Mesendoderm (in vitro differentiated cells): ENCODE measurements around the gene CACTIN.
A peak's percentile ranks its signal among the peaks of the same experiment; 100 is the strongest.

Experiments
- DNase-seq: peaks from one replicate; pipeline ENCODE4 v3.0.0; 2013
- H2AK5ac ChIP-seq: 2 replicates; pipeline ENCODE4 v1.6.1; 2013; ENCODE audit warnings: low read length, inconsistent platforms
- H2BK120ac ChIP-seq: 2 replicates; pipeline ENCODE4 v1.6.1; 2013; ENCODE audit warnings: low read depth, mild to moderate bottlenecking, low read length, moderate library complexity, mixed read lengths
- H2BK15ac ChIP-seq: replicated peaks from 2 replicates; pipeline ENCODE4 v1.6.1; 2013; ENCODE audit warnings: low read depth, mild to moderate bottlenecking, moderate library complexity
- H2BK5ac ChIP-seq: 2 replicates; pipeline ENCODE4 v1.6.1; 2013; ENCODE audit warnings: low read length, inconsistent platforms
- H3K18ac ChIP-seq: 2 replicates; pipeline ENCODE4 v1.6.1; 2013; ENCODE audit warnings: mild to moderate bottlenecking, low read length, mixed read lengths
- H3K23ac ChIP-seq: one replicate; pipeline ENCODE4 v1.6.1; 2013; ENCODE audit warnings: low read length
- H3K27ac ChIP-seq: 2 replicates; pipeline ENCODE4 v1.5.1; 2013; ENCODE audit warnings: low read depth, mild to moderate bottlenecking, inconsistent platforms, low read length, moderate library complexity
- H3K27me3 ChIP-seq: 2 replicates; pipeline ENCODE4 v1.6.1; 2013; ENCODE audit warnings: low read length, control low read depth, mild to moderate bottlenecking, inconsistent platforms; ENCODE audit not compliant: insufficient read depth, poor library complexity
- H3K36me3 ChIP-seq: 2 replicates; pipeline ENCODE4 v1.6.1; 2013; ENCODE audit warnings: low read length, inconsistent platforms; ENCODE audit not compliant: control insufficient read depth, insufficient read depth
- H3K4ac ChIP-seq: one replicate; pipeline ENCODE4 v1.6.1; 2013; ENCODE audit warnings: low read depth, mild to moderate bottlenecking, low read length, moderate library complexity
- H3K4me1 ChIP-seq: 2 replicates; pipeline ENCODE4 v1.6.1; 2013; ENCODE audit warnings: low read depth, low read length, inconsistent platforms; ENCODE audit not compliant: control insufficient read depth
- H3K4me2 ChIP-seq: 2 replicates; pipeline ENCODE4 v1.6.1; 2013; ENCODE audit warnings: low read length
- H3K4me3 ChIP-seq: 2 replicates; pipeline ENCODE4 v1.5.1; 2013; ENCODE audit warnings: mild to moderate bottlenecking, low read length
- H3K56ac ChIP-seq: one replicate; pipeline ENCODE4 v1.6.1; 2013; ENCODE audit warnings: low read length
- H3K79me1 ChIP-seq: 2 replicates; pipeline ENCODE4 v1.6.1; 2013; ENCODE audit warnings: low read length, inconsistent platforms
- H3K79me2 ChIP-seq: 2 replicates; pipeline ENCODE4 v1.6.1; 2013; ENCODE audit warnings: mild to moderate bottlenecking, low read length; ENCODE audit not compliant: control insufficient read depth, insufficient read depth
- H3K9ac ChIP-seq: 2 replicates; pipeline ENCODE4 v1.6.1; 2013; ENCODE audit warnings: low read length, inconsistent platforms
- H4K5ac ChIP-seq: one replicate; pipeline ENCODE4 v1.6.1; 2013; ENCODE audit warnings: low read length
- H4K8ac ChIP-seq: one replicate; pipeline ENCODE4 v1.6.1; 2013; ENCODE audit warnings: low read depth, mild to moderate bottlenecking, control low read depth, low read length, moderate library complexity
- WGBS: extraction: QIAGEN DNeasy Blood & Tissue Kit; methylation state at CpG from one replicate; pipeline ENCODE4 v1.1.7; 2013; ENCODE audit warnings: low lambda C conversion rate, missing lambda C conversion rate; ENCODE audit not compliant: insufficient coverage; ENCODE audit errors: extremely low coverage; 5-methylcytosine and 5-hydroxymethylcytosine counted together

The CACTIN gene

DNA sequence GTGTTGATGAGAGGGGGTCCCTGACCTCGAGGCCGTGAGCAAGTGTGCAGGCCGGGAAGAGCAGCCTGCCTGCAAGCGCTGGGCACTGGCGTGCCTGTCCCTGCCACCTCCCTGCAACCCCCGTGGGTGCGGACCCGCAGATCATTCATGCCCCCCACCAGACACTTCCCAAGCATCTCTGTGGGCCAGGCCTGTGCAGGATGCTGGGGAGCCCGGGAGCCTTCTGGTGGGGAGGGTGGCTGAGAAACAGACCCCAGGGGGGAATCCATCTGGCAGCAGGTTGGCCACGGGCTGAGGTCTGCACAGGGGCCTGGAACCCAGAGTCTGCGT, 18.4 kb upstream of the CACTIN start:
- Histone ChIP-seq H3K27ac (no peak overlapping the region), H3K9ac (no peak overlapping the region), H2BK120ac (no peak overlapping the region), H2BK5ac (no peak overlapping the region), H3K4me1 (no peaks in the 10 kb centered on the region), H3K79me2 (no peaks in the 10 kb centered on the region), H3K27me3 (no peaks in the 10 kb centered on the region), H3K56ac (no peak overlapping the region), H2BK15ac (no peak overlapping the region), H3K36me3 (no peaks in the 10 kb centered on the region), H3K18ac (no peak overlapping the region), H3K4me3 (no peak overlapping the region), H4K8ac (no peak overlapping the region), H3K79me1 (no peaks in the 10 kb centered on the region), H3K4me2 (no peak overlapping the region), H4K5ac (no peak overlapping the region), H2AK5ac (no peak overlapping the region), H3K4ac (no peak overlapping the region), H3K23ac (no peak overlapping the region)
- DNase-seq, result no peak
- WGBS, result no CpG with 5 or more reads among the region's 11 CpGs

DNA sequence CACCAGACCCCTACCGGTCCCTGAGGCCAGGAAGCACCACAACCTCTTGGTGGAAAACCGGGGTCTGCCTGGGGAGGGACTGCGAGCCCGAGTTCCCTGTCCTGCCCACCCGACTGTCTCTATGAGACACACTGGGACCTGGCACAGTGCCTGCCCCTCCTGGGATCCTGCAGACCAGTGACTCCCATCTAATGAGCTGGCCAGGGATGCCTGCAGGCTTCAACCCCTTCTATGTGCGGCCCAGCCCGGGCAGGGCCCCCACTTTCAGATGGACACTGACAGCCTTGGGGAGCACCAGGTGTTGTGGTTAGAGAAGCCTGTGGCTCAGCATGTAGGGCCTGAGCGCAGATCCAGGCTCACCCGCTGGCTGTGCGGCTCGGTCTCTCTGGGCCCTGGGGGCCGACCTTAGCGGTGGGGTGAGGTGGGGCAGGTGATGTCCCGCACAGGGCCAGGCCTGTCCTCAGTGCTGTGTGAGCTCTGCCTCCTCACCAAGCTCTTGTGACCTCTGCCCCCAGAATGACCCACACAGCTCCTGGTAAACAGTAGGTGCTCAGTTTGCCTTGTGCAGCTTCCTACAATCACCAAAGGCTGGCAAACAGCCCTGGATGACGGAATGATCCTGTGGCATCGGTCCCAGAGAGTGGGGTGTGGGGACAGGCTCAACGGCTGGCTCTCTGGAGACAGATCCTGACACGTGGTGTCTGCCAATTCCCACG, 17.9 kb upstream of the CACTIN start:
- Histone ChIP-seq H3K36me3 (peaks cover 1% of the 10 kb centered on the region), H3K56ac (no peak overlapping the region), H2AK5ac (no peak overlapping the region), H4K5ac (no peak overlapping the region), H3K4me3 (no peak overlapping the region), H3K23ac (no peak overlapping the region), H3K27ac (no peak overlapping the region), H2BK120ac (no peak overlapping the region), H3K4me1 (no peaks in the 10 kb centered on the region), H2BK5ac (no peak overlapping the region), H2BK15ac (no peak overlapping the region), H4K8ac (no peak overlapping the region), H3K79me1 (no peaks in the 10 kb centered on the region), H3K27me3 (no peaks in the 10 kb centered on the region), H3K4me2 (no peak overlapping the region), H3K4ac (no peak overlapping the region), H3K79me2 (no peaks in the 10 kb centered on the region), H3K9ac (no peak overlapping the region), H3K18ac (no peak overlapping the region)
- WGBS, result no CpG with 5 or more reads among the region's 19 CpGs
- no peak for DNase-seq

DNA sequence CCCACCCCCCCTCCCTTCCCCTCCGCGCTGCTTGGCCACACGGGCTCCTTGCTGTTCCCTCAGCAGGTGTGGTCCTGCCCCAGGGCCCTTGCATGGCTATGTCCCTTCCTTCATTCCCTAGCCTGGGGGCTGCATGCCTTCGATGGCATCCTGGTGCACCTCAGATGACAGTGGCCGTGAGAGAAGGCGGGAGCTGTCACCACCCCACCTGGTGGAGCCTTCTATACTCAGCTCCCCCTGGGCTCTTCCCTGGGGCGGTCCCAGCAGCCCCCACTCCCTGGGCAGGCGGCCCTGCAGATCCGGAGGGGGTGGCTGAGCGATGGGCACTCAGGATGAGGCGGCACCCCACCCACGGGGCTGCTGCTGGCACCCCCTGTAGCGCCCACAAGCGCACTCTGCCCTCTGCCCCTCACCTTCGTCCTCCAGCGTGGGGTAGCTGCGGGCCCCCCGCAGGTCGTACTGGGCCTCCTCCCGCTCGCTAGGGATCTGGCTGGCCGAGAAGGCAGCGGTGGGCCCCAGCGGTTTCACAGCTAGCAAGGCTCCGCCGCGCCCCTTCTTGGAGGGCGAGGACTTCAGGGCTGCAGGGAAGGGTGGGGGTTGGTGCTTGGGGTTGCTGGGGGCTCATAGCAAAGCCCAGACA, 17.2 kb upstream of the CACTIN start:
- H3K4ac ChIP-seq, result no peak overlapping the region
- H4K5ac ChIP-seq, result no peak overlapping the region
- no peaks in the 10 kb centered on the region for H3K27me3 ChIP-seq
- H3K27ac ChIP-seq, result no peak overlapping the region
- no peak overlapping the region for H2BK120ac ChIP-seq
- no peak overlapping the region for H3K4me3 ChIP-seq
- H3K4me1 ChIP-seq, result no peaks in the 10 kb centered on the region
- H2BK5ac ChIP-seq, result no peak overlapping the region
- H3K4me2 ChIP-seq, result no peak overlapping the region
- no peak overlapping the region for H3K23ac ChIP-seq
- no peak overlapping the region for H4K8ac ChIP-seq
- no peak overlapping the region for H3K56ac ChIP-seq
- no CpG with 5 or more reads among the region's 28 CpGs for WGBS
- H3K18ac ChIP-seq, result no peak overlapping the region
- no peak overlapping the region for H2BK15ac ChIP-seq
- H3K9ac ChIP-seq, result no peak overlapping the region
- H3K36me3 ChIP-seq, result peaks cover 1% of the 10 kb centered on the region
- no peak overlapping the region for H2AK5ac ChIP-seq
- no peaks in the 10 kb centered on the region for H3K79me2 ChIP-seq
- peak; percentile 33 for DNase-seq
- no peaks in the 10 kb centered on the region for H3K79me1 ChIP-seq

DNA sequence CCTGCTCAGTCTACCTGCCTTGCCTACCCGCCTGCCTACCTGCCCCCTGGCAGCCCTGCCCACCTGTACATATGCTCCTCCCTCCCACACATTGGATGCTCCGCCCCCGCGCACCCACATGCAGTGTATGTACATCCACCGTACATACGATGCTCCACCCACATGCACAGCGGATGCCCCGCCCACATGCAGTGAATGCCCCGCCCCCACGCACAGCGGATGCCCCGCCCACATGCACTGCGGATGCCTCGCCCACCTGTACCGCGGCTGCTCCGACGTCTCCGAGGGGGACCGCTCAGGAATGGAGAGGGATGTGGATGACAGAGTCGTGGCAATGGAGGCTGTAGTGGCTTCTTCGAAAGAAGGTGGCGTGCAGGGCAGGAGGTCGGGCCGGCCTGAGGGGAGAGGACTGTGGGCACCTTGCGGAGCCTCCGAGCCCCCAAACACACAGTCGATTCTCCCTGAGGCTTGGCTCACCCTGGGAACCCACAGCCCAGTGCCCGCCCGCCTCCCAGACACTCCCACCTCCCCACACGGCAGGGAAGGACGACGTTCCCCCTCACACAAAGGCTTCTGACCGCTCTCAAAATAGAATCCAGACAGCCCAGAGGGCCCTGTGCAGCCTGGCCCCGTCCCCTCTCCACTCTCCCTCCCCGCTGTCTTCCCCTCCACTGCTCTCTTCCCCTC, 16.5 kb upstream of the CACTIN start:
- WGBS, result no CpG with 5 or more reads among the region's 36 CpGs
- Histone ChIP-seq H2AK5ac (no peak overlapping the region), H2BK5ac (no peak overlapping the region), H3K4ac (no peak overlapping the region), H3K79me1 (no peaks in the 10 kb centered on the region), H4K5ac (no peak overlapping the region), H2BK15ac (no peak overlapping the region), H3K4me2 (no peak overlapping the region), H2BK120ac (no peak overlapping the region), H3K4me3 (no peak overlapping the region), H3K79me2 (no peaks in the 10 kb centered on the region), H3K36me3 (peaks cover 1% of the 10 kb centered on the region), H3K23ac (no peak overlapping the region), H3K18ac (no peak overlapping the region), H3K9ac (no peak overlapping the region), H3K4me1 (no peaks in the 10 kb centered on the region), H3K27me3 (no peaks in the 10 kb centered on the region), H3K27ac (no peak overlapping the region), H3K56ac (no peak overlapping the region), H4K8ac (no peak overlapping the region)
- DNase-seq, result peak; percentile 17

DNA sequence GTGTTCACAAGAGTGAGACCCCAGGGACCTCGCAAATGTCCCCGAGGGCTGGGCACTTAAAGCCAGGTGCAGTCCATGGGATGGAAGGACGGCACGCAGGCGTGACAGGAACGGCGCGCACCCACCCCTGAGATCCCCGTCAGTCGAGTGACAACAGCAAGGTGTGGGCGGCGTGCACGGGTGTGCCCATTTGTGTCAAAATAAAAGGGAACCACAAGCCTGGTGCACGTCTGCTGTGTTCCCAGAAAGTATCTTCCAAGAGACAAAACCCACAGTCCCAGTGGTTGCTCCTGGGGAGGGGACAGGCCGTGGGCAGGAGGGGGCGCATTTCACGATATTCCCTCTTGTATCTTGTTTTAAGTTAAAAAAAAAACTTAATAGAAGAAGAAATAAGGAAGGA, 15.7 kb upstream of the CACTIN start:
- no peak overlapping the region for H3K4me2 ChIP-seq
- no peak overlapping the region for H4K8ac ChIP-seq
- DNase-seq, result no peak
- H2BK5ac ChIP-seq, result no peak overlapping the region
- H3K9ac ChIP-seq, result no peak overlapping the region
- no peak overlapping the region for H3K56ac ChIP-seq
- H4K5ac ChIP-seq, result no peak overlapping the region
- H2BK120ac ChIP-seq, result no peak overlapping the region
- H3K18ac ChIP-seq, result no peak overlapping the region
- no peaks in the 10 kb centered on the region for H3K79me2 ChIP-seq
- H3K27ac ChIP-seq, result no peak overlapping the region
- H2AK5ac ChIP-seq, result no peak overlapping the region
- peaks cover 1% of the 10 kb centered on the region for H3K36me3 ChIP-seq
- no peaks in the 10 kb centered on the region for H3K79me1 ChIP-seq
- no peak overlapping the region for H3K4ac ChIP-seq
- no peak overlapping the region for H3K4me3 ChIP-seq
- no peaks in the 10 kb centered on the region for H3K27me3 ChIP-seq
- H2BK15ac ChIP-seq, result no peak overlapping the region
- H3K4me1 ChIP-seq, result no peaks in the 10 kb centered on the region
- no peak overlapping the region for H3K23ac ChIP-seq
- WGBS, result no CpG with 5 or more reads among the region's 17 CpGs
